H1 (cell line): ENCODE results near the gene C5orf52. TPM values are rescaled to one million over a fixed set of nuclear protein-coding genes. Genes with fewer than 3 reads are reported as not detected.

Source experiments
- CTCF ChIA-PET: fragments of 300-600 bp; sonication (Branson Sonifier 250); formaldehyde crosslinking; loops from one replicate; lab custom pipeline; 2021; ENCODE audit not compliant: partially characterized antibody; lab: Charles Lee
- POLR2A ChIA-PET: fragments of 300-600 bp; sonication (Branson Sonifier 250); formaldehyde crosslinking; loops from one replicate; lab custom pipeline; 2021; ENCODE audit warnings: inconsistent platforms; ENCODE audit not compliant: partially characterized antibody; lab: Charles Lee
- DNase-seq, 2 experiments: peaks; one replicate each; pipeline versions ENCODE4 v3.0.0 to v3.0.0-alpha.2; 2010 to 2022; ENCODE audit warnings: low spot score in 2 of 2, low read depth in 1 of 2, mixed read lengths in 1 of 2
- FAIRE-seq: peaks from 2 replicates; lab custom pipeline; 2011; peaks lifted over from hg19 to GRCh38; lab: Jason Lieb, UNC
- H2AFZ ChIP-seq: 2 replicates; pipeline ENCODE4 v1.8.1; 2012; ENCODE audit warnings: low read length, inconsistent platforms
- H2AK5ac ChIP-seq: 2 replicates; pipeline ENCODE4 v1.6.1; 2013; ENCODE audit warnings: low read depth, low read length
- H2BK120ac ChIP-seq: replicated peaks from 2 replicates; pipeline ENCODE3; 2013; ENCODE audit warnings: low read depth, low read length, inconsistent platforms
- H2BK12ac ChIP-seq: 2 replicates; pipeline ENCODE4 v1.6.1; 2013; ENCODE audit warnings: low read depth, low read length
- H2BK15ac ChIP-seq: 2 replicates; pipeline ENCODE4 v1.6.1; 2013; ENCODE audit warnings: low read length
- H2BK20ac ChIP-seq: 2 replicates; pipeline ENCODE4 v1.6.1; 2013; ENCODE audit warnings: low read length
- H2BK5ac ChIP-seq: 2 replicates; pipeline ENCODE4 v1.6.1; 2013; ENCODE audit warnings: low read depth, low read length
- H3K14ac ChIP-seq: 2 replicates; pipeline ENCODE4 v1.6.1; 2013; ENCODE audit warnings: inconsistent platforms; ENCODE audit not compliant: insufficient read length
- H3K18ac ChIP-seq: 2 replicates; pipeline ENCODE4 v1.6.1; 2013; ENCODE audit warnings: low read length; ENCODE audit errors: extremely low read depth
- H3K23ac ChIP-seq: 2 replicates; pipeline ENCODE4 v1.6.1; 2013; ENCODE audit warnings: inconsistent platforms; ENCODE audit not compliant: insufficient read length
- H3K23me2 ChIP-seq: 2 replicates; pipeline ENCODE4 v1.6.1; 2013; ENCODE audit warnings: low read depth, low read length
- H3K27ac ChIP-seq: 2 replicates; pipeline ENCODE4 v1.6.1; 2011; ENCODE audit warnings: low read depth, low read length, inconsistent platforms
- H3K27me3 ChIP-seq, 4 experiments: replicated peaks in 1 of 4; 1 replicate in 1 of 4; 2 replicates in 3 of 4; pipeline versions ENCODE4 v1.6.1 to v1.8.1; 2011 to 2013; ENCODE audit warnings: low read length in 3 of 4, mild to moderate bottlenecking in 3 of 4, inconsistent platforms in 2 of 4, mixed read lengths in 2 of 4, moderate library complexity in 1 of 4; ENCODE audit not compliant: control insufficient read depth in 3 of 4, insufficient read depth in 3 of 4; ENCODE audit errors: extremely low read depth in 1 of 4
- H3K36me3 ChIP-seq, 4 experiments: 2 replicates each; pipeline versions ENCODE4 v1.6.1 to v1.8.1; 2011 to 2013; ENCODE audit warnings: mild to moderate bottlenecking in 4 of 4, low read length in 3 of 4, moderate library complexity in 2 of 4, control low read depth in 1 of 4, inconsistent platforms in 1 of 4; ENCODE audit not compliant: insufficient read depth in 4 of 4, control insufficient read depth in 2 of 4
- H3K4ac ChIP-seq: replicated peaks from 2 replicates; pipeline ENCODE3; 2013; ENCODE audit warnings: low read length, low read depth, mixed read lengths, inconsistent platforms; ENCODE audit not compliant: insufficient read length
- H3K4me1 ChIP-seq, 4 experiments: replicated peaks in 1 of 4; 1 replicate in 1 of 4; 2 replicates in 3 of 4; pipeline versions ENCODE4 v1.6.1 to v1.8.1; 2011 to 2013; ENCODE audit warnings: low read length in 3 of 4, inconsistent platforms in 2 of 4, mixed read lengths in 1 of 4; ENCODE audit not compliant: insufficient read depth in 4 of 4, control insufficient read depth in 3 of 4
- H3K4me2 ChIP-seq, 2 experiments: 2 replicates each; pipeline versions ENCODE4 v1.6.1 to v1.8.1; 2011 to 2013; ENCODE audit warnings: low read depth in 2 of 2, low read length in 2 of 2, control low read depth in 1 of 2, inconsistent platforms in 1 of 2, mild to moderate bottlenecking in 1 of 2; ENCODE audit not compliant: insufficient read depth in 1 of 2
- H3K4me3 ChIP-seq, 4 experiments: fragments of 200-600, 300-600 bp in 1 of 4; sonication (generic), shearing (Covaris generic), sonication (Bioruptor Twin) in 1 of 4; 2 replicates each; pipeline versions ENCODE4 v1.5.1 to v1.8.1; 2011 to 2016; ENCODE audit warnings: low read length in 4 of 4, low read depth in 3 of 4, control low read depth in 2 of 4, inconsistent platforms in 2 of 4, mild to moderate bottlenecking in 2 of 4, mixed read lengths in 1 of 4, moderate library complexity in 1 of 4; ENCODE audit not compliant: insufficient read depth in 2 of 4; ENCODE audit errors: extremely low read depth in 1 of 4
- H3K56ac ChIP-seq: replicated peaks from 2 replicates; pipeline ENCODE3; 2013; ENCODE audit warnings: low read depth, mild to moderate bottlenecking, mixed read lengths, low read length, inconsistent platforms; ENCODE audit not compliant: insufficient read length
- H3K79me1 ChIP-seq: 2 replicates; pipeline ENCODE4 v1.6.1; 2013; ENCODE audit warnings: low read depth, low read length, control low read depth
- H3K79me2 ChIP-seq, 2 experiments: 2 replicates each; pipeline versions ENCODE4 v1.6.1 to v1.8.1; 2012 to 2013; ENCODE audit warnings: low read length in 2 of 2, mild to moderate bottlenecking in 2 of 2, inconsistent platforms in 1 of 2; ENCODE audit not compliant: insufficient read depth in 2 of 2, control insufficient read depth in 1 of 2
- H3K9ac ChIP-seq, 4 experiments: replicated peaks in 1 of 4; 1 replicate in 1 of 4; 2 replicates in 3 of 4; pipeline versions ENCODE4 v1.6.1 to v1.8.1; 2011 to 2013; ENCODE audit warnings: low read depth in 3 of 4, low read length in 3 of 4, control low read depth in 2 of 4, mild to moderate bottlenecking in 2 of 4, moderate library complexity in 2 of 4, inconsistent platforms in 1 of 4; ENCODE audit errors: extremely low read depth in 1 of 4
- H3K9me3 ChIP-seq, 2 experiments: 2 replicates each; pipeline versions ENCODE4 v1.6.1 to v1.8.1; 2012 to 2013; ENCODE audit warnings: mild to moderate bottlenecking in 2 of 2, moderate library complexity in 2 of 2, control low read depth in 1 of 2, inconsistent platforms in 1 of 2, low read depth in 1 of 2, low read length in 1 of 2, mixed read lengths in 1 of 2; ENCODE audit not compliant: insufficient read depth in 2 of 2
- H4K20me1 ChIP-seq, 2 experiments: replicated peaks in 1 of 2; 2 replicates each; pipeline versions ENCODE3 to v1.8.1; 2011 to 2013; ENCODE audit warnings: inconsistent platforms in 2 of 2, low read length in 2 of 2, mild to moderate bottlenecking in 1 of 2; ENCODE audit not compliant: insufficient read depth in 2 of 2, control insufficient read depth in 1 of 2
- H4K5ac ChIP-seq: 2 replicates; pipeline ENCODE4 v1.6.1; 2013; ENCODE audit warnings: low read length, low read depth, mixed read lengths, inconsistent platforms; ENCODE audit not compliant: insufficient read length
- H4K8ac ChIP-seq: 2 replicates; pipeline ENCODE4 v1.8.0; 2013; ENCODE audit warnings: mild to moderate bottlenecking, moderate library complexity, low read length, inconsistent platforms; ENCODE audit not compliant: insufficient read depth; ENCODE audit errors: extremely low read depth
- H4K91ac ChIP-seq: replicated peaks from 2 replicates; pipeline ENCODE3; 2013; ENCODE audit warnings: low read length, mixed read lengths, inconsistent platforms; ENCODE audit not compliant: insufficient read length
- WGBS, 2 experiments: shearing (Covaris generic) in 1 of 2; methylation state at CpG; one replicate each; pipeline versions ENCODE4 v1.1.6 to v1.1.7; 2013 to 2015; ENCODE audit warnings: low lambda C conversion rate in 2 of 2, mixed read lengths in 2 of 2, inconsistent platforms in 1 of 2, low coverage in 1 of 2, missing lambda C conversion rate in 1 of 2; ENCODE audit not compliant: insufficient replicate concordance in 2 of 2, insufficient coverage in 1 of 2, insufficient read length in 1 of 2; ENCODE audit errors: extremely low coverage in 1 of 2, missing lambda C conversion rate in 1 of 2; 5-methylcytosine and 5-hydroxymethylcytosine counted together
- polyA plus RNA-seq, 7 experiments: library from polyadenylated mRNA; depleted of rRNA in 3 of 7; stranded (reverse) in 5 of 7; unstranded in 2 of 7; fragments of >200 nt in 5 of 7; fragments of 200-250 nt in 2 of 7; gene quantifications; 1 replicate in 5 of 7; 2 replicates in 1 of 7; 4 replicates in 1 of 7; pipeline versions ENCODE4 v1.2.1 to v1.2.3, GENCODE V29; 2011 to 2013; ENCODE audit warnings: missing spikeins in 2 of 7, mixed read lengths in 2 of 7
- total RNA-seq: library from RNA; stranded (reverse); fragmentation: NEBNext Ultra II Directional; extraction: Animal tissue kit (Norgen Biotek cat#: 25700); gene quantifications from 2 replicates; pipeline ENCODE4 v1.2.1, GENCODE V29; 2021
- TF ChIP-seq, protein P1 (sequence below): IDR thresholded peaks from 2 replicates; pipeline ENCODE4 v1.6.1; 2011; ENCODE audit warnings: low read depth, mild to moderate bottlenecking, low read length; ENCODE audit not compliant: insufficient read depth

Gene C5orf52
- total and polyA plus RNA-seq, 2 of the 8 experiments (the other 6 are each of a cell fraction or from before 2014, with no cell fraction given) = not detected

GRCh38 chr5:157687198-157687554 is 15.8 kb downstream of the C5orf52 start:
- Histone ChIP-seq H3K9ac (no peak overlapping the region), H3K27me3 (no peaks in the 10 kb centered on the region), H2BK20ac (no peak overlapping the region), H2BK12ac (no peak overlapping the region), H2AFZ (no peak overlapping the region), H4K5ac (no peak overlapping the region), H2BK15ac (no peak overlapping the region), H3K4me3 (no peak overlapping the region), H3K9me3 (peaks cover 0 to 11% of the 10 kb centered on the region in 2 experiments; a peak in 1 of 4 replicates), H3K56ac (no peak overlapping the region), H3K79me2 (no peaks in the 10 kb centered on the region), H3K23me2 (no peaks in the 10 kb centered on the region), H2BK120ac (no peak overlapping the region), H3K14ac (no peak overlapping the region), H4K91ac (no peak overlapping the region), H4K20me1 (no peaks in the 10 kb centered on the region), H3K23ac (no peak overlapping the region), H3K79me1 (no peaks in the 10 kb centered on the region), H3K4me2 (no peak overlapping the region), H3K36me3 (no peaks in the 10 kb centered on the region), H4K8ac (no peak overlapping the region), H2AK5ac (no peak overlapping the region), H2BK5ac (no peak overlapping the region), H3K18ac (no peak overlapping the region), H3K4ac (no peak overlapping the region), H3K4me1 (no peaks in the 10 kb centered on the region), H3K27ac (no peak overlapping the region)
- WGBS, 2 experiments = 100% methylated on average over 1 of the region's 1 CpG; no CpG with 5 or more reads in 1 of the 2 experiments
- FAIRE-seq = no peak
- DNase-seq = no peak
- CTCF ChIA-PET = no interaction called here
- POLR2A ChIA-PET = no interaction called here
- TF ChIP-seq, protein P1, sequence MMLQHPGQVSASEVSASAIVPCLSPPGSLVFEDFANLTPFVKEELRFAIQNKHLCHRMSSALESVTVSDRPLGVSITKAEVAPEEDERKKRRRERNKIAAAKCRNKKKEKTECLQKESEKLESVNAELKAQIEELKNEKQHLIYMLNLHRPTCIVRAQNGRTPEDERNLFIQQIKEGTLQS = no peak
